Left forelimb (tissue), 1 donor: ENCODE results near the gene NMUR2.

ENCODE experiments used
- DNase-seq: peaks from one replicate; pipeline ENCODE4 v3.0.0-alpha.2; 2018; ENCODE audit warnings: low spot score

Gene NMUR2

DNA sequence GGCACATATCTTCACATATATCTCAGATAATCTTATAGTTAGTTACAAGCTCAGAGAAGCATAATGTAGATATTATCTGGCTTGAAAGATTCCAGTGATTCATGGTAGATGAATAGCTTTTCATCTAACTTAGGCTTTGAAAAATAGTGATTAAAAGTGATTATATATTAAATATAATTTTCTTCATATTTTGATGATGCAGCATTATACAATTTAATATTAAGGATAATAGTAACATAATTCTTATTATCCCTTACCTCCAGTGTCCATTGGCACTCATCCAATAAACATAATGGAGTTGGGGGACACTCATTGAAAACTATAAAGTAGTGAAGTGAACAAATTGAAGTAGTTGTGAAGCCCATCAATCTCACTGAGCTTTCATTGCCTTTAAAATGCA, 35.8 kb downstream of the NMUR2 start:
- no peak for DNase-seq

DNA sequence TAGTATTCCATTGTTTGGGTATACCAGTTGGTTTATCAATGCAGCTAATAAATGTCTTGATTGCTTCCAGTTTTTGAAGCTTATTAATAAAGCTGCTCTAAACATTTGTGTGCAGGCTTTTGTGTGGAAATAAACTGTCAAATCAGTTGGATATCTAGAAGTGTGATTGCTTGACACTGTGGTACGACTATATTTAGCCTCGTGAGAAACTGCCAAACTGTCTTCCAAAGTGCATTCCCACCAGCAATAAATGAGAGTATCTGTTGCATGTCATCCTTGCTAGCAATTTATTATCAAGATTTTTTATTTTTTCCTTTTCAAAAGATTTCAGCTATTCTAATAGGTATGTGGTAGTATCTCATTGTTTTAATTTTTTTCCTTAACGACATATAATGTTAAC, 37.5 kb downstream of the NMUR2 start:
- DNase-seq, result no peak

DNA sequence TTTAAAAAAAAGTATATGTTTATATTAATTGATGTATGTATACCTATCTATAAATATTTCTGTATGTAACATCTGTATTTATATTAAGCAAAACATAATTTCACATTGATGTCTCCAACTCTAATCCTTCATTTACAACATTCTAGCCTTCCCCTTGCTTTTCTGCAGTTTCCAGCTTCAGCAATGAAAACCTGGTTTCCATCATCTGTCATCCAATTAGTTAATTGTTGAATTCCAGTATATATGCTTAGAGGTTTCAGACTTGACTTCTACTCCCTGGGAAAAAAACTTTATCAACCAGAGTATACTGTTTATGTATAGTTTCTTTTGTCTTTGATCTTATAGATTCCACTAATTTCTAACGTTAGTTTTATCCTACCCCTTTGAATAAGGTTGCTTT, 38.4 kb downstream of the NMUR2 start:
- DNase-seq, result no peak

DNA sequence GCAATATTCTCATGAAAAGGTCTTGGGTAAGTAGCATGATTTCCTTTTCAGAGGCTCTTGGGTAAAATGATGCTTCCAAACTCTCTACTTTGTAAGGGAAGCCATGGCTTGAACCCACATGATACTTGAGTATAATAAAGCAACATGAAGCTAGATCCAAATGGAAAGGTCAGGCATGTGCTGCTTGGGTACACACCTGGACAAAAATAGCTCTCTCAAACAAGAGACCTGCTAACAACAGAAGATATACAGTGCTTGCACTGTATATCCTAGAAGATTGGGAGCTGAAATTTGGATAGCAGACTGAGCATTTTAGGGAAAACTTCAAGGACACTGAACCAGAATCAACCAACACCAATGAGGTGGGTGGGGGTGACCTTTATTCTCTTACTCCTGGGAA, 40.2 kb downstream of the NMUR2 start:
- DNase-seq, result no peak

DNA sequence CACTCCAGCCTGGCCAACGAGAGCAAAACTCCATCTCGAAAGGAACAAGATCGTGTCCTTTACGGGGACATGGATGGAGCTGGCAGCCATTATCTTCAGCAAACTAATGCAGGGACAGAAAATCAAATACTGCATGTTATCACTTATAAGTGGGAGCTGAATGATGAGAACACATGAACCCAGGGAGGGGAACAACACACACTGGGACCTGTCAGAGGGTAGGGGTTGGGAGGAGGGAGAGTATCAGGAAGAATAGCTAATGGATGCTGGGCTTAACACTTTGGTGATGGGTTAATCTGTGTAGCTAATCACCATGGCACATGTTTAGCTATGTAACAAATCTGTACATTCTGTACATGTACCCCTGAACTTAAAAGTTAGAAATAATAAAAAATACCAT, 40.9 kb downstream of the NMUR2 start:
- DNase-seq, result no peak

DNA sequence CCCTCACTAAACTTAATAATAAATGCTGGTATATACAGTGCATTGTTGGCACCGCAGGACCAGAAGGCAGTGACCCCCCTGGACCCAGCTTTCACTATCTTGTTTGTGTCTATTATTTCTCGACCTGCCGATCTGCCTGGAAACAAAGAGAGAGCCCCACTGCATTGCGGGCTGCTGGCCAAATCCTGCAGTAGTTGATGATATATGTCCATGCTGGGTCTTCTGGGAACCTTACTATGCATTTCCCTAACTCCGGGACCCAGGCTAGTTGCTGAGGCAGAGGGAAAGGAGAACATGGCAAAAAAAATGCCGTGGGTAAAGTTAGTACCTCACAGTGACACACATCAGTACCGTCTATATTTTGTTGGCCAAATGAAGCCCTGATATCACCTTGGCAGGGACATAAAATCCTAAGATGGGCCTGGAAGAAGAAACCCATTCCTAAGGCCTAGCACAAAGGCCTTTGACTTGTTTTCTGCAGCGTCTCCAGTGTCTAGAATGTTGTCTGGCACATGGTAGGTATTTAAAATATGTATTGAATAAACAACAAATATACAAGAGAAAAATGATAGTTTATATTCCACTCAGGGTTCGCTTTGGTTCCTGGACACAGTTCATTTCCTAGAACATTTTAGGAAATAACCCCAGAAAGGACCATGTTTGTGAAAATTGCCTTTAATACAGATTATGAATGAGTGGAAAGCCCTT, 46.1 kb downstream of the NMUR2 start:
- DNase-seq, result no peak

DNA sequence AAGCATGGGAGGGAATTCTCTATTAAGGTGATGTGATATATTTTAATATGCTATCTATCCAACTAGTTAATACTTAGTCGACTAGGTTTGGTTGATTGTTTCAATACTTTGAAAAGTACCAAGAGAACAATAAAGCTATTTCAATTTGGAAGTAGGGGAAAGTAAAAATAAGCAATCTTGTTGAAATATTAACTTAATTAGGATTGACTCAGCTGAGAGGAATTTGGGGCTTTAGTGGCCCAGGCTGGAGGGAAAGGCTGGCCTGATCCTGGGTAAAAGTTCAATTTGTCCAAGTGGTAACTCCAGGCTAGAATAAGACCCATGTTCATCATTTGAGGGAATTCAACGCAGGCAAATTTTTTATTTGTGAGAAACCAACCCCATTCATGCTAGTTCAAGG, 48.6 kb downstream of the NMUR2 start:
- no peak for DNase-seq

DNA sequence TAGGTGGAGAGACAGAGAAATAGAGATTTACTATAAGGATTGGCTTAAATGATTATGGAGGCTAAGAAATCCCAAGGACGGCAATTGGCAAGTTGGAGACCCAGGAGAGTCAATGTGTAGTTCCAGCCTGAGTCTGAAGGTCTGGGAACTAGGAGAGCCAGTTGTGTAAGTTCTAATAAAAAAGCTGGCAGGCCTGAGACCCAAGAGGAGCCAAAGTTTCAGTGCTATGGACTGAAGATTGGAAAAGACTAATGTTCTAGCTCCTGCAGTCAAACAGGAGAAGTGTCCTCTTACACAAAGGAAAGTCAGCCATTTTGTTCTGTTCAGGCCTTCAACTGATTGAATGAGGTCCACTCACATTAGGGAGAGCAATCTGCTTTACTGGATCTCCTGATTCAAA, 50.0 kb downstream of the NMUR2 start:
- no peak for DNase-seq

DNA sequence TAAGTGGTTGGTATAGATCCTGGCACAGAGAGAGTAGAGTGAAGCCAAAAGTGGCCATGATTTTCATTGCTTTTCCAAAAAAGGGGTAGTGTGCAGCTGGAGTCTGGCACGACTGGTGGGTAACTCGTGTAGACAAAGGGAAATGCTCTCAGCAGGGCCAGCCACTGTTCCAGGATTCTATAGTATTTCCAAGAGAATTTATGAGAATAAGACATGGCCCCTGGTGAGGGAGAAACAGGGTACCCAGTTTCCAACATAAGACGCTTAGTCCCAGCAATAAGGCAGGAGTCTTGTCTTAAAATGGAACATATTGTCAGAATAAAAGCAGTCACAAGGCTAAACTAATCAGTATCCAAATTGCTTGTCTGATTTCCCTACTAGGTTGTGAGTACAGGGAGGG, 52.1 kb downstream of the NMUR2 start:
- DNase-seq, result no peak

DNA sequence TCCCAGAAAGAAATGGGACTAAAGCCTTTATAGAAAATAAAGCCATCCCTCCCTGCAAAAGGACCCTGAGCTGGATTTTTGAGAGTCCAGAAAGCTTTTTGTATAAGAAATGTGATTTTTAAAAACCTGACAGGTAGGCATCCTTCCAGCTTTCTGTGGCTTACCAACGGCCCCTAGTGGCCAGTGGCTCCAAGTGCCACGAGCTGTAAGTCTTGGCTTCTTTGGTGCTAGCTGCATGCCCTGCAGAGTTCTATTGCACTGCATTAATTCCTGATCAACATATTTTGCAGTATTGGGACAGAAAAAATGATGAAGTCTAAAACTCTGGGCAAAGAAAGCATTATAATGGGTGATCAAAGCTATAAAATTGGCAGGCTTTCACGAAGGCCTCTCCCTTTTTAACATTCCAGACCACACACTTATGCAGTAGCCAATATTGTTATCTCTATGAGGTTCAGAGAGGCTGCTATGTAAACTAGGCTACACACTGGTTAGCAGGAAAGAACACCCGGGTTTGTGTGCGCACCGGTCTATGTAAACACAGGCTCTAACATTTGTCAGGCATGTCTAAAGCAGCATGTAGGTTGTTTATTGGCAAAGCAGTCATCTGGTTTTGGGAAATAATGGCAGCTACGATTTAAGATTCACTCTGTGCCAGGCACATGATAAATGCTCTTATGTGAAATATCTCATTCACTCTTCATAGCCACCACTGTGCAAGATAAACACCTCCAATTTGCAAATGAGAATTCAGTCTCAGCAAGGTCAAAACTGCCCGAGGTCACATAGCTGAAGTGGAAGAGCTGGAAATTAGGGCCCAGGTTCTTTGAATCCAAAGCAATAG, 55.2 kb downstream of the NMUR2 start:
- no peak for DNase-seq
